ENCODE data around the gene MIPOL1. TPM values are rescaled to one million over a fixed set of nuclear protein-coding genes. Genes with fewer than 3 reads are reported as not detected.

Gene MIPOL1
- total and polyA plus RNA-seq, 2 of the 4 experiments (the other 2 are of a cell fraction) = 2.7 to 5.9 TPM

DNA sequence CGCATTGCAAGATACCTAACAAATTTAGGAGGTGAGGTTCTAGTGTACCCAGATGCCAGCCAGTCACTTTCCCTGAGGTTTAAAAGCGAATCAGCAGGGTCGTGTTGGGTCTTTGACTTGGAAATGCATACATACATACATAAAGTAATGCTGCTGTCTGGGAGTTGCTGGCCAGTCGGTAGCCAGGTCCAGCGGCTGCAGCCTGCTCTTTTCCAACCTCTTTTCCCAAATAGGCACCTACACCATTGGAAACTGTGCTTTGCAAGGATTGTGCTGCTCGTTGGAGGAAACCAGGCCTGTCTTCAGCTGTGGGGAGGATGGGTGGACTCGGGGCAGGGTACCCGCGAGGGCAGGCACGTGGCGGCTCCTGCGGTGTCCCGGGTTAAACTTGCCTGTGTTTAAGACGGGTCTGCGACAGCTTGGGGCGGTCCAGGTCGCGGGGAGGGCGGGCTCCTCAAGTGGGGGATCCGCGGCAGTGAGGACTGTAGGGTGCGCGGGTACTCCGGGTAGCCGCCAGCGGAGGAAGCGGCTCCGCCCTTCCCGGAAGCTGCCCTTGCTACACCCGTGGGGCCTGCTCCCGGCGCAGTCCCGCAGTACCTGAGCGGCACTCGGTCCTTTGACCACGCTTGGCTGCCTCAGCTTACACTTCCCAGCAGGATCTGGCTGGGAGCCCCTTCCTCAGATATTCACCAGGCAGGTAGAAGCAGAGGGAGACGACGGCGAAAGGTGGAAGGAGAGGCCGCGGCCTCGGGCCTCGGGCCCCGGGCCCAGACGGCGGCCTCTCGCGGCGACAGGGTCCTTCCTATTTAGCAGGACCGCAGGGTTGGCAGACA is 400.4 kb downstream of the MIPOL1 start:
- Histone ChIP-seq H3K56ac (ENCODE audit: extremely low read depth, insufficient read depth, low read length) (no peak overlapping the region), H3K4me2 (ENCODE audit: low read depth, low read length) (no peak overlapping the region), H4K20me1 (ENCODE audit: insufficient read depth, low read length) (no peaks in the 10 kb centered on the region), H3K14ac (replicated peaks; ENCODE audit: low read depth, low read length) (no peak overlapping the region), H3K9me3 (ENCODE audit: control insufficient read depth, insufficient read depth, low read length) (peaks cover 18% of the 10 kb centered on the region), H2BK15ac (ENCODE audit: low read depth, low read length) (no peak overlapping the region), H3K27me3 (ENCODE audit: control insufficient read depth, insufficient read depth, low read length) (peaks cover 81% of the 10 kb centered on the region), H3K9me1 (ENCODE audit: insufficient read depth, low read length) (0 out of 2 replicates have a peak, but pooled peaks cover 3% of the 10 kb centered on the region), H2AFZ (replicated peaks; ENCODE audit: low read length, poor library complexity) (no peak overlapping the region), H3K79me1 (ENCODE audit: low read depth in 1 of 2, low read length in 2 of 2) (no peaks in the 10 kb centered on the region), H2BK120ac (ENCODE audit: low read depth, low read length) (no peak overlapping the region), H3K9ac (ENCODE audit: low read depth, low read length) (no peak overlapping the region), H3K27ac (ENCODE audit: insufficient read depth, low read length) (no peak overlapping the region), H3K36me3 (ENCODE audit: control insufficient read depth, insufficient read depth, low read length) (no peaks in the 10 kb centered on the region), H2BK5ac (ENCODE audit: low read depth, low read length, poor library complexity, severe bottlenecking) (no peak overlapping the region), H3K23ac (ENCODE audit: low read depth, low read length) (no peak overlapping the region), H4K8ac (ENCODE audit: low read depth in 2 of 2, low read length in 2 of 2) (no peak overlapping the region), H3K4me3 (ENCODE audit: insufficient read depth, low read depth, low read length) (no peak overlapping the region), H2AK9ac (replicated peaks; ENCODE audit: low read depth, low read length, poor library complexity) (no peak overlapping the region), H4K5ac (ENCODE audit: low read depth, low read length) (no peak overlapping the region), H2BK20ac (ENCODE audit: low read depth, low read length) (no peak overlapping the region), H4K91ac (ENCODE audit: insufficient read depth, low read depth, low read length) (no peak overlapping the region), H3K18ac (ENCODE audit: low read depth, low read length) (no peak overlapping the region), H3K4ac (ENCODE audit: low read depth, low read length) (no peak overlapping the region), H2AK5ac (ENCODE audit: low read depth, low read length) (no peak overlapping the region), H3K4me1 (ENCODE audit: control insufficient read depth, insufficient read depth, low read length) (peaks cover 5% of the 10 kb centered on the region; the same call in 1 of the 2 replicates)
- ChIA-PET POLR2A (ENCODE audit: unreplicated experiment) (no interaction called here), CTCF (interaction anchor here (0.6 to 0.7 kb wide), 2 partner anchors 40 to 338 kb away, joined by 3 to 9 read pairs; no protein-coding TSS in a partner anchor)
- no peak for ATAC-seq (ENCODE audit: low read depth)
- 20% methylated on average over 28 of the region's 50 CpGs; no CpG with 5 or more reads in 1 of the 2 experiments for WGBS, 2 experiments (ENCODE audit: extremely low coverage in 2 of 2, insufficient read length in 1 of 2)
- BruUV-seq (replicated peaks) = no TSS peak
- in situ Hi-C loops (cut with MboI; ENCODE audit: low sequenced_read_pairs) = no loop called here
- dilution Hi-C loops (cut with HindIII; ENCODE audit: low sequenced_read_pairs, unreplicated experiment) = no loop called here
- intact Hi-C loops (cut with micrococcal nuclease) = loop anchor here (5.0 kb wide), 1 partner anchor 109 kb away; no protein-coding TSS in a partner anchor
- TF ChIP-seq POLR2A (IDR thresholded peaks at IDR 0.05; ENCODE audit: low read depth, low read length) = no peak
- TF ChIP-seq BHLHE40 (IDR thresholded peaks at IDR 0.05; ENCODE audit: low read depth, low read length) = no peak
- no peak for TF ChIP-seq CEBPB (IDR thresholded peaks at IDR 0.05; ENCODE audit: low read depth, low read length)
- no peak for TF ChIP-seq SMC3 (IDR thresholded peaks at IDR 0.05; ENCODE audit: low read depth, low read length)
- TF ChIP-seq CHD1 (IDR thresholded peaks at IDR 0.05; ENCODE audit: low read depth, low read length) = no peak
- TF ChIP-seq RAD21 (IDR thresholded peaks at IDR 0.05; ENCODE audit: low read length) = no peak
- DNase-seq = no peak
